ENCODE results near the gene CA10. TPM values are rescaled to one million over a fixed set of nuclear protein-coding genes. Genes with fewer than 3 reads are reported as not detected.

Gene CA10
- polyA plus RNA-seq, 6 donors from 2014 or later: not detected

GRCh38 chr17:52071712-52072111 lies 86.8 kb downstream of the CA10 start:
- H3K27me3 Mint-ChIP-seq: no peaks in the 10 kb centered on the region
- no peak overlapping the region for H3K27ac Mint-ChIP-seq
- no peaks in the 10 kb centered on the region for H3K4me1 Mint-ChIP-seq
- no peaks in the 10 kb centered on the region for H3K36me3 Mint-ChIP-seq
- no peak for DNase-seq
- no peak for ATAC-seq (ENCODE audit: low read depth in 2 of 2)
- no peak overlapping the region for H3K4me3 Mint-ChIP-seq
- peaks cover 0 to 19% (median 4%) of the 10 kb centered on the region in 7 donors for H3K9me3 Mint-ChIP-seq

DNA sequence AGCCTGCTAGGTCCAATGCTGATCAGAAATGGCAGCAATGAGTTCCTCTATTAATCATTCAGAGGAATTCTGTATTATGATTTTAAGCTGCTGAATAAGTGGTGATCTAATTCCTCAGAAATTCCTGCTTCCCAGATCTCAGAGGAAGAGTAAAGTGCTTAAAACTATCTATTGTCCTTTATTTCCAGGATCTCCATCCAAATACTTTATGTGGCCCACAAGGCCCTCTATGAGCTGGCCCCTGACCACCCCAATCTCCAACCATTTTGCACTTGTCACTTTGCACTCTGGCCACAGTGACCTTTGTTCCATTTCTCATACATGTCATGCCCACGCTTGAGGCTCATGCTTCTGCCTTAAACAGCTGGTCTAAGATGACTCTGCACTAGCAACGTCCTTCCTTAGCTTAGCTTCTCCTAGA lies 93.7 kb downstream of the CA10 start:
- Mint-ChIP-seq H3K27ac (no peak overlapping the region), H3K27me3 (no peaks in the 10 kb centered on the region), H3K4me3 (no peak overlapping the region), H3K4me1 (no peaks in the 10 kb centered on the region), H3K36me3 (no peaks in the 10 kb centered on the region), H3K9me3 (peaks cover 2 to 37% (median 8%) of the 10 kb centered on the region in 7 donors)
- ATAC-seq (ENCODE audit: low read depth in 2 of 2): no peak
- DNase-seq: no peak

DNA sequence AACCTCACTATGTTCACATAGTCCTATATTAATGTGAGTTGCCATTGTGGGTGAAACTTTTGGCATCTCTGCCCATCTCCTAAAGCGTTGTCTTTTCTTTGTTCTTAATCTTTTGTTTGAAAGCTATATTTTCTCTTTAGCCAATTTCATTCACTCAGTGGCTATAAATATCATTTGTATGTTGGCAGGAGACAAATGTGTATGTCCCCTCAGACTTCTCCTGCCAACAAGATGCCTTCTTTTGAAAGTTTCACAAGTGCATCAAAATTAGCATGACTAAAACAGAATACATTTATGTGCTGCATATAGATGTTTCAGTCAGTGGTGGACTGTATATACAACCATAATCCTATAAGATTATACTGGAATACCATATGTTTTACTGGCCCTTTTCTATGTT lies 109.0 kb downstream of the CA10 start:
- Mint-ChIP-seq H3K27ac (no peak overlapping the region), H3K27me3 (peaks cover 0 to 3% (median 0%) of the 10 kb centered on the region in 3 donors), H3K9me3 (peaks cover 6 to 17% (median 12%) of the 10 kb centered on the region in 7 donors), H3K4me1 (no peaks in the 10 kb centered on the region), H3K36me3 (no peaks in the 10 kb centered on the region), H3K4me3 (no peak overlapping the region)
- no peak for ATAC-seq (ENCODE audit: low read depth in 2 of 2)
- DNase-seq: no peak

GRCh38 chr17:52049051-52049450 lies 109.5 kb downstream of the CA10 start:
- Mint-ChIP-seq H3K36me3 (no peaks in the 10 kb centered on the region), H3K4me1 (no peaks in the 10 kb centered on the region), H3K27ac (no peak overlapping the region), H3K4me3 (no peak overlapping the region), H3K27me3 (peaks cover 0 to 3% (median 0%) of the 10 kb centered on the region in 3 donors), H3K9me3 (peaks cover 5 to 14% (median 7%) of the 10 kb centered on the region in 7 donors)
- ATAC-seq (ENCODE audit: low read depth in 2 of 2) (no peak), DNase-seq (no peak)

DNA sequence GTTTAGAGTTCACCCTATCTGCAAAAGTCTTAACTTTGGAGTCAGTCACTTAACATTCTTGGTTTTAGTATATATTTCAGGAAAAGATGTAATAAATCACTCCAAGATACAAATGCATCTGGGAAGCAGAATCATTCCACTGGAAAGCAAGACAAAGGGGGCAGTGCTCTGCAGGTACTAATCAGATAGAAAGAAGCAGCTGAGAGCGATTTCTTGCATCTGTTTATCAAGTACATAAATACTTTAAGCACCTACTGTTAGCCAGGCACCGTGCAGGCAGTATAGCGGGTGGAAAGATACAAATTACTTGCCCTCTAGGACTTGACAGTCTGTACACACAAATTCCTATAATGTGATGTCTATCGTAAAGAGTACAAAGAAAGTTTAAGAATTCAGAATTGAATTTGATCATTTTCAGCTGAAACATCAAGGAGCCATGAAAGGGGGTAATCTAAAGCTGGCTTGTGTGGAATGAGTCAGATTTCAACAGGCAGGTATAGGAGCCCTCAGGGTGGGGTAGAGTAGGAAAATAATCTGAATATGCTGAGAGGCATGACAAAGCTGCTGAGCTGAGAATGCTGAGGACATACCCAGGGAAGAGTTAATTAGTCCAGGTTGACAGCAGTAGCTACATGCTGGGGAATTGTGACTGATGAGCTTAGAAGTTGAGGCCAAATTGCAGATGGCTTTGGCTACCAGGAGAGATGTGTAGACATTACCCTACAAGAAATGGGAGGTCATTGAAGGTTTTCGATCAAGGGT lies 110.2 kb downstream of the CA10 start:
- peaks cover 5 to 11% (median 7%) of the 10 kb centered on the region in 7 donors for H3K9me3 Mint-ChIP-seq
- H3K27ac Mint-ChIP-seq: peak overlapping the region in 1 of 6 donors; percentile 21
- no peak overlapping the region for H3K4me3 Mint-ChIP-seq

GRCh38 chr17:52047086-52047485 lies 111.4 kb downstream of the CA10 start:
- ATAC-seq (ENCODE audit: low read depth in 2 of 2) (no peak), DNase-seq (no peak)
- Mint-ChIP-seq H3K27ac (no peak overlapping the region), H3K36me3 (no peaks in the 10 kb centered on the region), H3K4me3 (no peak overlapping the region), H3K4me1 (no peaks in the 10 kb centered on the region), H3K9me3 (peaks cover 3 to 11% (median 6%) of the 10 kb centered on the region in 7 donors), H3K27me3 (peaks cover 0 to 3% (median 0%) of the 10 kb centered on the region in 3 donors)

More for the DNA sequence above, 110.2 kb downstream of the CA10 start:
- Mint-ChIP-seq H3K27me3 (peaks cover 0 to 3% (median 0%) of the 10 kb centered on the region in 3 donors), H3K36me3 (no peaks in the 10 kb centered on the region), H3K4me1 (no peaks in the 10 kb centered on the region)
- no peak for ATAC-seq (ENCODE audit: low read depth in 2 of 2)
- DNase-seq: no peak

DNA sequence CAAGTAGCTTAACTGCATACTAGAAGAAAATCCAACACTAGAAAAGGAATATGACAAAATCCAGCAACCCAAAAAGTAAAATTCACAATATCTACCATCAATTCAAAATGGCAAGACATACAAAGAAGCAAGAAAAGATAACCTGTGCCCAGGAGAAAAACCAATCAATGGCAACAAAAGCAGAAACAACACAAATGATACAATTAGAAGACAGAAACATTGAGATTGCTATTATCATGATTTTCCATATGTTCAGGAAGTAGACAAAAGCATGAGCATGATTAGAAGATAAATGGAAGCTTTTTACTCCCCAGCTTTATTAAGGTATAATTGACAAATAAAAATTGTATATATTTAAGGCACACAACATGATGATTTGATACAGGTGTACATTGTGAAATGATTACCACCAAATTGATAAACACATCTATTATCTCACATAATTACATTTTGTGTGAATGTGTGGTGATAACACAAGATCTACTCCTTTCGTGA lies 117.3 kb downstream of the CA10 start:
- no peaks in the 10 kb centered on the region for H3K27me3 Mint-ChIP-seq
- H3K4me1 Mint-ChIP-seq: no peaks in the 10 kb centered on the region
- no peak for ATAC-seq (ENCODE audit: low read depth in 2 of 2)
- no peak overlapping the region for H3K4me3 Mint-ChIP-seq
- H3K36me3 Mint-ChIP-seq: no peaks in the 10 kb centered on the region
- DNase-seq: no peak
- H3K9me3 Mint-ChIP-seq: peaks cover 0 to 6% (median 3%) of the 10 kb centered on the region in 7 donors
- H3K27ac Mint-ChIP-seq: no peak overlapping the region

DNA sequence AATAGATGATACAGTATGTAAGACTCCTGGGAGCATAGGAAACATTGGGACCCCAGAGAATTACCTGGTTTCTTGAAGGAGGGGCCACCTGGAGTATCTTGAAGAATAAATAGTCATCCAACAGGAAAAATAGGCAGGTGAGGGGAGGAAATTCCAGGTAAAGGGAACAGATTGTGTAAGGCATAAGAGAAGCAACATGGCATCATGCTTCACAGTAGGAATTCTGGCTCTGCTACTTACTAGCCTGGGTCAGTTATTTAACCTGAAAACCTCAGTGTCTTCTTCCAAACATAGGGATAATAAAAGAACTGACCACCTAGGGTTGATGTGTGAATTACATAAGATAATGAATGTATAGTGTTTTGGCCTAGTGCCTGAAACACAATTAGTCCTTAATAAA lies 122.1 kb downstream of the CA10 start:
- no peak overlapping the region for H3K27ac Mint-ChIP-seq
- H3K9me3 Mint-ChIP-seq: peaks cover 0 to 6% (median 3%) of the 10 kb centered on the region in 7 donors
- no peak overlapping the region for H3K4me3 Mint-ChIP-seq
- H3K27me3 Mint-ChIP-seq: no peaks in the 10 kb centered on the region
- no peaks in the 10 kb centered on the region for H3K4me1 Mint-ChIP-seq
- H3K36me3 Mint-ChIP-seq: no peaks in the 10 kb centered on the region
- ATAC-seq (ENCODE audit: low read depth in 2 of 2) (no peak), DNase-seq (no peak)

- no peak for ATAC-seq (ENCODE audit: low read depth in 2 of 2)
- Mint-ChIP-seq H3K4me1 (no peaks in the 10 kb centered on the region), H3K27me3 (no peaks in the 10 kb centered on the region), H3K27ac (no peak overlapping the region), H3K36me3 (no peaks in the 10 kb centered on the region), H3K4me3 (no peak overlapping the region), H3K9me3 (peaks cover 0 to 6% (median 3%) of the 10 kb centered on the region in 7 donors)
- no peak for DNase-seq
Measured at GRCh38 chr17:52035336-52035915, 123.1 kb downstream of the CA10 start.

DNA sequence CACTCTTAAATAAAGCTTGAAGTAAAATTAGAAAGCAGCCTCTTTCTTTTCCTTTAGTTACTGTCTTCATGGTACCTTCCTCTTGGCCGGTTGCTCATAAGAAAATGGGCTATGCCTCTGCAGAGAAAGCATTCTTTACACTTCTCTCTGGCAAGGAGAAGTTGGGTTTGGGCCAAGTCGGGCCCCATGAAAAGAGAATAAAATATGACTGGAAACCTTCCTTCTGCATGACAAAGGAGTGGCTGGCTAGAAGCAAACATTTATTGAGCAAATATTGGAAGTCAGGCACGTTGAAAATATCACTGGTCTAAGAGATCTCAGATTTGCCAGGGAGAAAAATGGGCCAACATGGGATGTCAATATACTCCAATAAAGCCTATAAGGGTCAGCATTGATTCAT lies 126.1 kb downstream of the CA10 start:
- H3K36me3 Mint-ChIP-seq: no peaks in the 10 kb centered on the region
- no peak overlapping the region for H3K4me3 Mint-ChIP-seq
- DNase-seq (no peak), ATAC-seq (ENCODE audit: low read depth in 2 of 2) (no peak)
- H3K4me1 Mint-ChIP-seq: no peaks in the 10 kb centered on the region
- H3K9me3 Mint-ChIP-seq: peaks cover 0 to 8% (median 1%) of the 10 kb centered on the region in 7 donors
- H3K27ac Mint-ChIP-seq: no peak overlapping the region
- H3K27me3 Mint-ChIP-seq: peaks cover 0 to 5% (median 0%) of the 10 kb centered on the region in 3 donors

DNA sequence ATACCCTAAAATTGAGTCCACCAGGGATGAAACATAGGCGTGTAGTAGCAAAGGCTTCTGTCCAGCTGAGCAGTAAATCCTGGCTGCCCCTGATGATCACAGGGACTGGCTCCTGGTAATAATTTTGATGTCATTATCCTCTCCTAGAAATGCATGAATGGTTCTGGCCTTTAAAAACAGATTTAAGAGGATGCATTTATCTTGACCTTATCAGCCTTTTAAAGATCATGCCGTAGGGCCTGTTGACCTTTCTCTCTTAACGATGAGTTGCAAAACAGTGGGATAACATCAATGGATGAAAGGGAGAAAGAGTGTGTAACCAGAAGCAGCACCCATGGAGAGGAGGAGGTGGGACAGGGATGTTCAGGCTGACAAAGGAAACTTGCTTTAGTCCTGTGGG lies 128.5 kb downstream of the CA10 start:
- no peaks in the 10 kb centered on the region for H3K36me3 Mint-ChIP-seq
- H3K9me3 Mint-ChIP-seq: peaks cover 0 to 4% (median 1%) of the 10 kb centered on the region in 7 donors
- H3K4me1 Mint-ChIP-seq: no peaks in the 10 kb centered on the region
- DNase-seq (no peak), ATAC-seq (ENCODE audit: low read depth in 2 of 2) (no peak)
- H3K27ac Mint-ChIP-seq: no peak overlapping the region
- H3K4me3 Mint-ChIP-seq: no peak overlapping the region
- peaks cover 0 to 5% (median 0%) of the 10 kb centered on the region in 3 donors for H3K27me3 Mint-ChIP-seq

- H3K27me3 Mint-ChIP-seq: peaks cover 0 to 5% (median 0%) of the 10 kb centered on the region in 3 donors
- ATAC-seq (ENCODE audit: low read depth in 2 of 2) (no peak), DNase-seq (no peak)
- peaks cover 0 to 8% (median 0%) of the 10 kb centered on the region in 7 donors for H3K9me3 Mint-ChIP-seq
- H3K36me3 Mint-ChIP-seq: no peaks in the 10 kb centered on the region
- H3K4me3 Mint-ChIP-seq: no peak overlapping the region
- H3K4me1 Mint-ChIP-seq: no peaks in the 10 kb centered on the region
- no peak overlapping the region for H3K27ac Mint-ChIP-seq
Measured at GRCh38 chr17:52027620-52028295, 130.8 kb downstream of the CA10 start.

DNA sequence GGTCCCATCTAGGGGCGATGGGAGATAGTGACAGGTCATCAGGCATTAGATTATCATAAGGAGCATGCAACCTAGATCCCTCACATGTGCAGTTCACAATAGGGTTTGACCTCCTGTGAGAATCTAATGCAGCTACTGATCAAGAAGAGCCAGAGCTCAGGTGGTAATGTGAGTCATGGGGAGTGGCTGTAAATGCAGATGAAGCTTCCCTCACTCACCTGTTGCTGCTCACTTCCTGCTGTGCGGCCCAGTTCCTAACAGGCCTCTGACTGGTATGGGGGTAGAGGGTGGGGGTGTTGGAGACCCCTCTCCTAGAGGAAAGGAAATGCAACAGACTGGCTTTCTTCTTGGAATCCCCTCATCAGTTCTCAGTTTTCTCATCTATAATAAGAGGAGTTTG lies 131.4 kb downstream of the CA10 start:
- Mint-ChIP-seq H3K4me3 (no peak overlapping the region), H3K9me3 (peaks cover 0 to 8% (median 4%) of the 10 kb centered on the region in 7 donors), H3K27me3 (peaks cover 0 to 5% (median 0%) of the 10 kb centered on the region in 3 donors), H3K4me1 (no peaks in the 10 kb centered on the region), H3K36me3 (no peaks in the 10 kb centered on the region), H3K27ac (no peak overlapping the region)
- DNase-seq (no peak), ATAC-seq (ENCODE audit: low read depth in 2 of 2) (no peak)

All from naive B cell (primary cell).